ENCODE data around the gene CCR5.

DNA sequence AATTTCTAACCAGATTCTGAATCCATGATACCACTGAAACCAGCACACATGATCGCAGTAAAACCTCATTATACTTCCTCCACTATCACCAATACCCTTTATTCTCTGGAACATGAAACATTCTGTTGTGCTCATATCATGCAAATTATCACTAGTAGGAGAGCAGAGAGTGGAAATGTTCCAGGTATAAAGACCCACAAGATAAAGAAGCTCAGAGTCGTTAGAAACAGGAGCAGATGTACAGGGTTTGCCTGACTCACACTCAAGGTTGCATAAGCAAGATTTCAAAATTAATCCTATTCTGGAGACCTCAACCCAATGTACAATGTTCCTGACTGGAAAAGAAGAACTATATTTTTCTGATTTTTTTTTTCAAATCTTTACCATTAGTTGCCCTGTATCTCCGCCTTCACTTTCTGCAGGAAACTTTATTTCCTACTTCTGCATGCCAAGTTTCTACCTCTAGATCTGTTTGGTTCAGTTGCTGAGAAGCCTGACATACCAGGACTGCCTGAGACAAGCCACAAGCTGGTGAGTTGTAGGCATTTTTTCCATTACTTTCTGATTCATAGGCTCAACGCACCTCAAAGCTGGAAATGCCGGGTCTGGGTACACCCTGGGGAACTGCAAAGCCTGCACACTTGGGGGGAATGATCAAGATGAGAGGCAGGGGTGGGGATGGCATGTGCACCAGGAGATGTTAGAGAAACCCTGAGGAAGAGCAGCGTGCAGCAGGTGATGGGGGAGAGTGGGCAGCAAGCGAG, 16.9 kb upstream of the CCR5 start, which contains the start of gene CCR2:
- no peak for TF ChIP-seq POLR2A (IDR thresholded peaks at IDR 0.05)
- TF ChIP-seq, protein P1, sequence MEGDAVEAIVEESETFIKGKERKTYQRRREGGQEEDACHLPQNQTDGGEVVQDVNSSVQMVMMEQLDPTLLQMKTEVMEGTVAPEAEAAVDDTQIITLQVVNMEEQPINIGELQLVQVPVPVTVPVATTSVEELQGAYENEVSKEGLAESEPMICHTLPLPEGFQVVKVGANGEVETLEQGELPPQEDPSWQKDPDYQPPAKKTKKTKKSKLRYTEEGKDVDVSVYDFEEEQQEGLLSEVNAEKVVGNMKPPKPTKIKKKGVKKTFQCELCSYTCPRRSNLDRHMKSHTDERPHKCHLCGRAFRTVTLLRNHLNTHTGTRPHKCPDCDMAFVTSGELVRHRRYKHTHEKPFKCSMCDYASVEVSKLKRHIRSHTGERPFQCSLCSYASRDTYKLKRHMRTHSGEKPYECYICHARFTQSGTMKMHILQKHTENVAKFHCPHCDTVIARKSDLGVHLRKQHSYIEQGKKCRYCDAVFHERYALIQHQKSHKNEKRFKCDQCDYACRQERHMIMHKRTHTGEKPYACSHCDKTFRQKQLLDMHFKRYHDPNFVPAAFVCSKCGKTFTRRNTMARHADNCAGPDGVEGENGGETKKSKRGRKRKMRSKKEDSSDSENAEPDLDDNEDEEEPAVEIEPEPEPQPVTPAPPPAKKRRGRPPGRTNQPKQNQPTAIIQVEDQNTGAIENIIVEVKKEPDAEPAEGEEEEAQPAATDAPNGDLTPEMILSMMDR (IDR thresholded peaks at IDR 0.05) = no peak
